H1 (cell line): Measurements from ENCODE around the gene PAX8. TPM values are rescaled to one million over a fixed set of nuclear protein-coding genes. Genes with fewer than 3 reads are reported as not detected.

ENCODE experiments used
- CTCF ChIA-PET: fragments of 300-600 bp; sonication (Branson Sonifier 250); formaldehyde crosslinking; loops from one replicate; lab custom pipeline; 2021; ENCODE audit not compliant: partially characterized antibody; lab: Charles Lee
- POLR2A ChIA-PET: fragments of 300-600 bp; sonication (Branson Sonifier 250); formaldehyde crosslinking; loops from one replicate; lab custom pipeline; 2021; ENCODE audit warnings: inconsistent platforms; ENCODE audit not compliant: partially characterized antibody; lab: Charles Lee
- DNase-seq, 2 experiments: peaks; one replicate each; pipeline versions ENCODE4 v3.0.0 to v3.0.0-alpha.2; 2010 to 2022; ENCODE audit warnings: low spot score in 2 of 2, low read depth in 1 of 2, mixed read lengths in 1 of 2
- FAIRE-seq: peaks from 2 replicates; lab custom pipeline; 2011; peaks lifted over from hg19 to GRCh38; lab: Jason Lieb, UNC
- H2AFZ ChIP-seq: 2 replicates; pipeline ENCODE4 v1.8.1; 2012; ENCODE audit warnings: low read length, inconsistent platforms
- H2AK5ac ChIP-seq: 2 replicates; pipeline ENCODE4 v1.6.1; 2013; ENCODE audit warnings: low read depth, low read length
- H2BK120ac ChIP-seq: replicated peaks from 2 replicates; pipeline ENCODE3; 2013; ENCODE audit warnings: low read depth, low read length, inconsistent platforms
- H2BK12ac ChIP-seq: 2 replicates; pipeline ENCODE4 v1.6.1; 2013; ENCODE audit warnings: low read depth, low read length
- H2BK15ac ChIP-seq: 2 replicates; pipeline ENCODE4 v1.6.1; 2013; ENCODE audit warnings: low read length
- H2BK20ac ChIP-seq: 2 replicates; pipeline ENCODE4 v1.6.1; 2013; ENCODE audit warnings: low read length
- H2BK5ac ChIP-seq: 2 replicates; pipeline ENCODE4 v1.6.1; 2013; ENCODE audit warnings: low read depth, low read length
- H3K14ac ChIP-seq: 2 replicates; pipeline ENCODE4 v1.6.1; 2013; ENCODE audit warnings: inconsistent platforms; ENCODE audit not compliant: insufficient read length
- H3K18ac ChIP-seq: 2 replicates; pipeline ENCODE4 v1.6.1; 2013; ENCODE audit warnings: low read length; ENCODE audit errors: extremely low read depth
- H3K23ac ChIP-seq: 2 replicates; pipeline ENCODE4 v1.6.1; 2013; ENCODE audit warnings: inconsistent platforms; ENCODE audit not compliant: insufficient read length
- H3K23me2 ChIP-seq: 2 replicates; pipeline ENCODE4 v1.6.1; 2013; ENCODE audit warnings: low read depth, low read length
- H3K27ac ChIP-seq: 2 replicates; pipeline ENCODE4 v1.6.1; 2011; ENCODE audit warnings: low read depth, low read length, inconsistent platforms
- H3K27me3 ChIP-seq, 4 experiments: replicated peaks in 1 of 4; 1 replicate in 1 of 4; 2 replicates in 3 of 4; pipeline versions ENCODE4 v1.6.1 to v1.8.1; 2011 to 2013; ENCODE audit warnings: low read length in 3 of 4, mild to moderate bottlenecking in 3 of 4, inconsistent platforms in 2 of 4, mixed read lengths in 2 of 4, moderate library complexity in 1 of 4; ENCODE audit not compliant: control insufficient read depth in 3 of 4, insufficient read depth in 3 of 4; ENCODE audit errors: extremely low read depth in 1 of 4
- H3K36me3 ChIP-seq, 4 experiments: 2 replicates each; pipeline versions ENCODE4 v1.6.1 to v1.8.1; 2011 to 2013; ENCODE audit warnings: mild to moderate bottlenecking in 4 of 4, low read length in 3 of 4, moderate library complexity in 2 of 4, control low read depth in 1 of 4, inconsistent platforms in 1 of 4; ENCODE audit not compliant: insufficient read depth in 4 of 4, control insufficient read depth in 2 of 4
- H3K4ac ChIP-seq: replicated peaks from 2 replicates; pipeline ENCODE3; 2013; ENCODE audit warnings: low read length, low read depth, mixed read lengths, inconsistent platforms; ENCODE audit not compliant: insufficient read length
- H3K4me1 ChIP-seq, 4 experiments: replicated peaks in 1 of 4; 1 replicate in 1 of 4; 2 replicates in 3 of 4; pipeline versions ENCODE4 v1.6.1 to v1.8.1; 2011 to 2013; ENCODE audit warnings: low read length in 3 of 4, inconsistent platforms in 2 of 4, mixed read lengths in 1 of 4; ENCODE audit not compliant: insufficient read depth in 4 of 4, control insufficient read depth in 3 of 4
- H3K4me2 ChIP-seq, 2 experiments: 2 replicates each; pipeline versions ENCODE4 v1.6.1 to v1.8.1; 2011 to 2013; ENCODE audit warnings: low read depth in 2 of 2, low read length in 2 of 2, control low read depth in 1 of 2, inconsistent platforms in 1 of 2, mild to moderate bottlenecking in 1 of 2; ENCODE audit not compliant: insufficient read depth in 1 of 2
- H3K4me3 ChIP-seq, 4 experiments: fragments of 200-600, 300-600 bp in 1 of 4; sonication (generic), shearing (Covaris generic), sonication (Bioruptor Twin) in 1 of 4; 2 replicates each; pipeline versions ENCODE4 v1.5.1 to v1.8.1; 2011 to 2016; ENCODE audit warnings: low read length in 4 of 4, low read depth in 3 of 4, control low read depth in 2 of 4, inconsistent platforms in 2 of 4, mild to moderate bottlenecking in 2 of 4, mixed read lengths in 1 of 4, moderate library complexity in 1 of 4; ENCODE audit not compliant: insufficient read depth in 2 of 4; ENCODE audit errors: extremely low read depth in 1 of 4
- H3K56ac ChIP-seq: replicated peaks from 2 replicates; pipeline ENCODE3; 2013; ENCODE audit warnings: low read depth, mild to moderate bottlenecking, mixed read lengths, low read length, inconsistent platforms; ENCODE audit not compliant: insufficient read length
- H3K79me1 ChIP-seq: 2 replicates; pipeline ENCODE4 v1.6.1; 2013; ENCODE audit warnings: low read depth, low read length, control low read depth
- H3K79me2 ChIP-seq, 2 experiments: 2 replicates each; pipeline versions ENCODE4 v1.6.1 to v1.8.1; 2012 to 2013; ENCODE audit warnings: low read length in 2 of 2, mild to moderate bottlenecking in 2 of 2, inconsistent platforms in 1 of 2; ENCODE audit not compliant: insufficient read depth in 2 of 2, control insufficient read depth in 1 of 2
- H3K9ac ChIP-seq, 4 experiments: replicated peaks in 1 of 4; 1 replicate in 1 of 4; 2 replicates in 3 of 4; pipeline versions ENCODE4 v1.6.1 to v1.8.1; 2011 to 2013; ENCODE audit warnings: low read depth in 3 of 4, low read length in 3 of 4, control low read depth in 2 of 4, mild to moderate bottlenecking in 2 of 4, moderate library complexity in 2 of 4, inconsistent platforms in 1 of 4; ENCODE audit errors: extremely low read depth in 1 of 4
- H3K9me3 ChIP-seq, 2 experiments: 2 replicates each; pipeline versions ENCODE4 v1.6.1 to v1.8.1; 2012 to 2013; ENCODE audit warnings: mild to moderate bottlenecking in 2 of 2, moderate library complexity in 2 of 2, control low read depth in 1 of 2, inconsistent platforms in 1 of 2, low read depth in 1 of 2, low read length in 1 of 2, mixed read lengths in 1 of 2; ENCODE audit not compliant: insufficient read depth in 2 of 2
- H4K20me1 ChIP-seq, 2 experiments: replicated peaks in 1 of 2; 2 replicates each; pipeline versions ENCODE3 to v1.8.1; 2011 to 2013; ENCODE audit warnings: inconsistent platforms in 2 of 2, low read length in 2 of 2, mild to moderate bottlenecking in 1 of 2; ENCODE audit not compliant: insufficient read depth in 2 of 2, control insufficient read depth in 1 of 2
- H4K5ac ChIP-seq: 2 replicates; pipeline ENCODE4 v1.6.1; 2013; ENCODE audit warnings: low read length, low read depth, mixed read lengths, inconsistent platforms; ENCODE audit not compliant: insufficient read length
- H4K8ac ChIP-seq: 2 replicates; pipeline ENCODE4 v1.8.0; 2013; ENCODE audit warnings: mild to moderate bottlenecking, moderate library complexity, low read length, inconsistent platforms; ENCODE audit not compliant: insufficient read depth; ENCODE audit errors: extremely low read depth
- H4K91ac ChIP-seq: replicated peaks from 2 replicates; pipeline ENCODE3; 2013; ENCODE audit warnings: low read length, mixed read lengths, inconsistent platforms; ENCODE audit not compliant: insufficient read length
- ATF2 ChIP-seq: IDR thresholded peaks from 2 replicates; pipeline ENCODE4 v1.6.1; 2012; ENCODE audit warnings: low read length, inconsistent platforms
- CBX8 ChIP-seq: fragments of 300-800, 300-1000 bp; sonication (generic); IDR thresholded peaks from 2 replicates; pipeline ENCODE4 v1.7.1; 2016; ENCODE audit warnings: low read depth, low read length, borderline replicate concordance
- HDAC6 ChIP-seq: IDR thresholded peaks from one replicate; pipeline ENCODE4 v1.7.1; 2012; ENCODE audit warnings: low read depth, mild to moderate bottlenecking, inconsistent platforms, low read length, moderate library complexity
- JUN ChIP-seq: IDR thresholded peaks from 2 replicates; pipeline ENCODE4 v1.6.1; 2011; ENCODE audit warnings: low read depth, mild to moderate bottlenecking, improper control_type of control experiment, low read length
- KDM4A ChIP-seq: IDR thresholded peaks from one replicate; pipeline ENCODE4 v1.7.1; 2012; ENCODE audit warnings: low read depth, mild to moderate bottlenecking, moderate library complexity, low read length, inconsistent platforms; ENCODE audit not compliant: severe bottlenecking
- KDM5A ChIP-seq: fragments of 200-600 bp; IDR thresholded peaks from 2 replicates; pipeline ENCODE4 v1.7.1; 2012; ENCODE audit warnings: mild to moderate bottlenecking, low read length, inconsistent platforms, mixed read lengths
- SIN3A ChIP-seq, 2 experiments: IDR thresholded peaks in 1 of 2; conservative IDR thresholded peaks in 1 of 2; 2 replicates each; pipeline ENCODE4 v1.6.1; 2011 to 2012; ENCODE audit warnings: low read length in 2 of 2, improper control_type of control experiment in 1 of 2, low read depth in 1 of 2, mild to moderate bottlenecking in 1 of 2
- SP2 ChIP-seq: IDR thresholded peaks from 2 replicates; pipeline ENCODE4 v1.6.1; 2012; ENCODE audit warnings: mild to moderate bottlenecking, low read length, inconsistent platforms
- TAF1 ChIP-seq: IDR thresholded peaks from 2 replicates; pipeline ENCODE4 v1.6.1; 2011; ENCODE audit warnings: mild to moderate bottlenecking, low read depth, low read length
- TAF7 ChIP-seq: optimal IDR thresholded peaks from 2 replicates; pipeline ENCODE3; 2011; ENCODE audit warnings: low read depth, mild to moderate bottlenecking, inconsistent platforms, low read length, moderate library complexity, borderline replicate concordance
- TEAD4 ChIP-seq: IDR thresholded peaks from 2 replicates; pipeline ENCODE4 v1.6.1; 2012; ENCODE audit warnings: low read depth, low read length, inconsistent platforms, mixed read lengths
- WGBS, 2 experiments: shearing (Covaris generic) in 1 of 2; methylation state at CpG; one replicate each; pipeline versions ENCODE4 v1.1.6 to v1.1.7; 2013 to 2015; ENCODE audit warnings: low lambda C conversion rate in 2 of 2, mixed read lengths in 2 of 2, inconsistent platforms in 1 of 2, low coverage in 1 of 2, missing lambda C conversion rate in 1 of 2; ENCODE audit not compliant: insufficient replicate concordance in 2 of 2, insufficient coverage in 1 of 2, insufficient read length in 1 of 2; ENCODE audit errors: extremely low coverage in 1 of 2, missing lambda C conversion rate in 1 of 2; 5-methylcytosine and 5-hydroxymethylcytosine counted together
- polyA plus RNA-seq, 7 experiments: library from polyadenylated mRNA; depleted of rRNA in 3 of 7; stranded (reverse) in 5 of 7; unstranded in 2 of 7; fragments of >200 nt in 5 of 7; fragments of 200-250 nt in 2 of 7; gene quantifications; 1 replicate in 5 of 7; 2 replicates in 1 of 7; 4 replicates in 1 of 7; pipeline versions ENCODE4 v1.2.1 to v1.2.3, GENCODE V29; 2011 to 2013; ENCODE audit warnings: missing spikeins in 2 of 7, mixed read lengths in 2 of 7
- total RNA-seq: library from RNA; stranded (reverse); fragmentation: NEBNext Ultra II Directional; extraction: Animal tissue kit (Norgen Biotek cat#: 25700); gene quantifications from 2 replicates; pipeline ENCODE4 v1.2.1, GENCODE V29; 2021

PAX8 gene
- total and polyA plus RNA-seq, 2 of the 8 experiments (the other 6 are each of a cell fraction or from before 2014, with no cell fraction given) = 0.02 TPM; not detected in 1

GRCh38 chr2:113184531-113185230, 94.0 kb downstream of the PAX8 start:
- H3K36me3 ChIP-seq = no peaks in the 10 kb centered on the region
- TF ChIP-seq KDM5A (no peak), TEAD4 (no peak), ATF2 (no peak), SP2 (no peak), TAF1 (no peak), KDM4A (no peak), TAF7 (no peak), HDAC6 (no peak), SIN3A (conservative IDR thresholded peaks at IDR 0.05 in 1 of 2, IDR thresholded peaks at IDR 0.05 in 1 of 2; ENCODE audit: low read depth in 1 of 2, low read length in 2 of 2) (no peak), CBX8 (no peak), JUN (no peak)

More at GRCh38 chr2:113184531-113185230, 94.0 kb downstream of the PAX8 start:
- H3K27ac ChIP-seq = no peak overlapping the region
- no peak overlapping the region for H4K5ac ChIP-seq
- no peak overlapping the region; the same call in 1 of the 2 replicates for H3K18ac ChIP-seq
- 0 out of 2 replicates have a peak, but pooled peaks cover 2% of the 10 kb centered on the region for H3K23me2 ChIP-seq
- no peak overlapping the region for H3K56ac ChIP-seq
- no peaks in the 10 kb centered on the region for H4K20me1 ChIP-seq
- H3K9me3 ChIP-seq = no peaks in the 10 kb centered on the region
- H3K4me3 ChIP-seq = no peak overlapping the region
- H3K79me1 ChIP-seq = no peaks in the 10 kb centered on the region
- no peak overlapping the region for H2BK120ac ChIP-seq
- no peak overlapping the region for H3K23ac ChIP-seq
- H2BK12ac ChIP-seq = no peak overlapping the region
- H4K8ac ChIP-seq = no peak overlapping the region
- H2BK15ac ChIP-seq = no peak overlapping the region
- ChIA-PET CTCF (interaction anchor here (0.7 to 2.7 kb wide), 8 partner anchors 10 to 205 kb away, joined by 3 to 20 read pairs (median 4); partner anchors contain the start of gene PSD4), POLR2A (no interaction called here)
- H2AFZ ChIP-seq = no peak overlapping the region
- no peak overlapping the region for H2BK20ac ChIP-seq
- no peaks in the 10 kb centered on the region for H3K27me3 ChIP-seq
- H2BK5ac ChIP-seq = no peak overlapping the region
- H3K9ac ChIP-seq = no peak overlapping the region
- DNase-seq (no peak), FAIRE-seq (no peak)
- H3K14ac ChIP-seq = no peak overlapping the region
- 85% methylated on average over 8 of the region's 8 CpGs; no CpG with 5 or more reads in 1 of the 2 experiments for WGBS, 2 experiments
- no peak overlapping the region for H2AK5ac ChIP-seq
- no peak overlapping the region for H3K4ac ChIP-seq
- no peaks in the 10 kb centered on the region for H3K79me2 ChIP-seq
- H3K4me1 ChIP-seq = peaks cover 0 to 6% (median 2%) of the 10 kb centered on the region in 4 experiments; a peak in 2 of 7 replicates
- no peak overlapping the region for H3K4me2 ChIP-seq
- H4K91ac ChIP-seq = no peak overlapping the region
